ENCODE data around the gene MARCOL. TPM values are rescaled to one million over a fixed set of nuclear protein-coding genes. Genes with fewer than 3 reads are reported as not detected.

The MARCOL gene
- total RNA-seq (not detected), total RNA-seq (0 to 0.11 (median 0) reads per million in 172 experiments)
- not detected for polyA plus RNA-seq (2013, experiment 1 of 2)
- polyA plus RNA-seq (2013, experiment 2 of 2): not detected

- ChIA-PET CTCF (no interaction called here), POLR2A (no interaction called here)
- no peak within 1 kb of the TSS for H3K27ac Mint-ChIP-seq
- DNase-seq (no peak), ATAC-seq (ENCODE audit: poor library complexity) (no peak)
- no peaks in the 10 kb centered on the region for H3K4me1 Mint-ChIP-seq (ENCODE audit: low read depth)
- Histone ChIP-seq H3K27me3 (ENCODE audit: control insufficient read depth in 1 of 2, insufficient read depth in 2 of 2, low read length in 2 of 2) (no peaks in the 10 kb centered on the region), H3K9me3 (ENCODE audit: control insufficient read depth in 1 of 2, insufficient read depth in 1 of 2, low read length in 2 of 2) (no peaks in the 10 kb centered on the region), H3K4me3 (ENCODE audit: low read length) (no peak within 1 kb of the TSS), H3K27ac (ENCODE audit: low read depth in 1 of 2, low read length in 2 of 2) (no peak within 1 kb of the TSS), H3K36me3 (ENCODE audit: insufficient read depth, low read length) (no peaks in the 10 kb centered on the region), H3K4me1 (ENCODE audit: insufficient read depth, low read length) (no peaks in the 10 kb centered on the region)
- intact Hi-C loops (cut with DNase I, micrococcal nuclease): no loop called here
- peaks cover 5% of the 10 kb centered on the region for H3K27me3 Mint-ChIP-seq
- H3K9me3 Mint-ChIP-seq: no peaks in the 10 kb centered on the region
- H3K4me3 Mint-ChIP-seq: no peak within 1 kb of the TSS
- H3K36me3 Mint-ChIP-seq (ENCODE audit: low read depth): no peaks in the 10 kb centered on the region
- TF ChIP-seq CTCF (IDR thresholded peaks at IDR 0.05): no peak
Observed at GRCh38 chr5:148238418-148238794, at the start of gene MARCOL. Gene MARCOL (plus strand): TSS chr5:148238525. CDS start chr5:148238598, 73 bp downstream.

GRCh38 chr5:148191010-148191409 lies 47.3 kb upstream of the MARCOL start:
- POLR2A ChIA-PET: no interaction called here
- no peaks in the 10 kb centered on the region for H3K36me3 Mint-ChIP-seq (ENCODE audit: low read depth)

GRCh38 chr5:148193202-148193601 lies 45.1 kb upstream of the MARCOL start:
- ChIA-PET CTCF (no interaction called here), POLR2A (no interaction called here)
- peaks cover 8% of the 10 kb centered on the region for H3K27me3 Mint-ChIP-seq
- no peaks in the 10 kb centered on the region for H3K9me3 Mint-ChIP-seq
- no peak overlapping the region for H3K4me3 Mint-ChIP-seq
- TF ChIP-seq CTCF (IDR thresholded peaks at IDR 0.05): no peak
- no peaks in the 10 kb centered on the region for H3K9me3 ChIP-seq (ENCODE audit: control insufficient read depth in 1 of 2, insufficient read depth in 1 of 2, low read length in 2 of 2)
- intact Hi-C loops (cut with DNase I, micrococcal nuclease): no loop called here
- H3K36me3 Mint-ChIP-seq (ENCODE audit: low read depth): no peaks in the 10 kb centered on the region
- no peaks in the 10 kb centered on the region for H3K27me3 ChIP-seq (ENCODE audit: control insufficient read depth in 1 of 2, insufficient read depth in 2 of 2, low read length in 2 of 2)
- H3K4me1 Mint-ChIP-seq (ENCODE audit: low read depth): no peaks in the 10 kb centered on the region
- no peak overlapping the region for H3K27ac Mint-ChIP-seq
- no peak overlapping the region for H3K4me3 ChIP-seq (ENCODE audit: low read length)
- no peak overlapping the region for H3K27ac ChIP-seq (ENCODE audit: low read depth in 1 of 2, low read length in 2 of 2)
- no peak for DNase-seq
- H3K36me3 ChIP-seq (ENCODE audit: insufficient read depth, low read length): no peaks in the 10 kb centered on the region
- H3K4me1 ChIP-seq (ENCODE audit: insufficient read depth, low read length): no peaks in the 10 kb centered on the region
- no peak for ATAC-seq (ENCODE audit: poor library complexity)

More at GRCh38 chr5:148191010-148191409, 47.3 kb upstream of the MARCOL start:
- no peak overlapping the region for H3K4me3 Mint-ChIP-seq
- Histone ChIP-seq H3K27me3 (ENCODE audit: control insufficient read depth in 1 of 2, insufficient read depth in 2 of 2, low read length in 2 of 2) (no peaks in the 10 kb centered on the region), H3K4me3 (ENCODE audit: low read length) (no peak overlapping the region), H3K4me1 (ENCODE audit: insufficient read depth, low read length) (no peaks in the 10 kb centered on the region), H3K27ac (ENCODE audit: low read depth in 1 of 2, low read length in 2 of 2) (no peak overlapping the region), H3K36me3 (ENCODE audit: insufficient read depth, low read length) (no peaks in the 10 kb centered on the region), H3K9me3 (ENCODE audit: control insufficient read depth in 1 of 2, insufficient read depth in 1 of 2, low read length in 2 of 2) (no peaks in the 10 kb centered on the region)
- no peaks in the 10 kb centered on the region for H3K9me3 Mint-ChIP-seq
- ATAC-seq (ENCODE audit: poor library complexity) (no peak), DNase-seq (no peak)
- H3K4me1 Mint-ChIP-seq (ENCODE audit: low read depth): no peaks in the 10 kb centered on the region
- intact Hi-C loops (cut with DNase I, micrococcal nuclease): no loop called here
- no peak overlapping the region for H3K27ac Mint-ChIP-seq
- CTCF ChIA-PET: no interaction called here
- H3K27me3 Mint-ChIP-seq: peaks cover 18% of the 10 kb centered on the region
- no peak for TF ChIP-seq CTCF (IDR thresholded peaks at IDR 0.05)
